Small intestine (tissue), 7 donors: ENCODE measurements around the gene NFKB2. TPM values are rescaled to one million over a fixed set of nuclear protein-coding genes. Genes with fewer than 3 reads are reported as not detected.

ENCODE experiments used
- DNase-seq, 2 donors: peaks; one replicate each; pipeline versions ENCODE4 v3.0.0 to v3.0.0-alpha.2; 2013
- FAIRE-seq: peaks from 2 replicates; lab custom pipeline; 2012; peaks lifted over from hg19 to GRCh38; lab: Jason Lieb, UNC
- H3K27ac ChIP-seq, 3 donors: one replicate each; pipeline ENCODE4 v1.5.1; 2013; ENCODE audit warnings: low read length in 2 of 3, mild to moderate bottlenecking in 2 of 3, control low read depth in 1 of 3, inconsistent platforms in 1 of 3, low read depth in 1 of 3, moderate library complexity in 1 of 3
- H3K27me3 ChIP-seq, 3 donors: one replicate each; pipeline ENCODE4 v1.6.1; 2013; ENCODE audit warnings: low read length in 3 of 3, inconsistent platforms in 1 of 3; ENCODE audit not compliant: control insufficient read depth in 3 of 3, insufficient read depth in 3 of 3
- H3K36me3 ChIP-seq, 3 donors: one replicate each; pipeline ENCODE4 v1.6.1; 2013; ENCODE audit warnings: low read length in 3 of 3, inconsistent platforms in 1 of 3, low read depth in 1 of 3, mild to moderate bottlenecking in 1 of 3, moderate library complexity in 1 of 3; ENCODE audit not compliant: control insufficient read depth in 3 of 3, insufficient read depth in 2 of 3
- H3K4me1 ChIP-seq, 3 donors: one replicate each; pipeline ENCODE4 v1.6.1; 2013; ENCODE audit warnings: low read length in 2 of 3, inconsistent platforms in 1 of 3, low read depth in 1 of 3, mild to moderate bottlenecking in 1 of 3, moderate library complexity in 1 of 3; ENCODE audit not compliant: control insufficient read depth in 3 of 3, insufficient read depth in 2 of 3
- H3K4me3 ChIP-seq, 3 donors: one replicate each; pipeline ENCODE4 v1.5.1; 2013; ENCODE audit warnings: low read length in 3 of 3, control low read depth in 1 of 3, inconsistent platforms in 1 of 3, low read depth in 1 of 3, mild to moderate bottlenecking in 1 of 3, moderate library complexity in 1 of 3
- H3K9me3 ChIP-seq, 2 donors: one replicate each; pipeline ENCODE4 v1.6.1; 2013; ENCODE audit warnings: low read depth in 1 of 2, low read length in 1 of 2; ENCODE audit not compliant: control insufficient read depth in 2 of 2, insufficient read depth in 1 of 2
- WGBS, 3 donors: extraction: QIAGEN DNeasy Blood & Tissue Kit; methylation state at CpG; one replicate each; pipeline ENCODE4 v1.1.7; 2013; 5-methylcytosine and 5-hydroxymethylcytosine counted together
- polyA plus RNA-seq, 4 donors: library from polyadenylated mRNA; stranded (reverse) in 3 of 4; unstranded in 1 of 4; fragments of 200-250 nt in 3 of 4; fragments of 120-200 nt in 1 of 4; gene quantifications; one replicate each; pipeline versions ENCODE4 v1.2.1 to v1.2.3, GENCODE V29; 2013
- donor health status: healthy with polysubstance abuse.
- donor health status: control.
- donor health status: control.
- donor health status: Bipolar disorder and iron deficiency.
- donor health status: healthy.

Gene NFKB2
- polyA plus RNA-seq, 4 donors = 13.5 to 22.3 (median 15.6) TPM

DNA sequence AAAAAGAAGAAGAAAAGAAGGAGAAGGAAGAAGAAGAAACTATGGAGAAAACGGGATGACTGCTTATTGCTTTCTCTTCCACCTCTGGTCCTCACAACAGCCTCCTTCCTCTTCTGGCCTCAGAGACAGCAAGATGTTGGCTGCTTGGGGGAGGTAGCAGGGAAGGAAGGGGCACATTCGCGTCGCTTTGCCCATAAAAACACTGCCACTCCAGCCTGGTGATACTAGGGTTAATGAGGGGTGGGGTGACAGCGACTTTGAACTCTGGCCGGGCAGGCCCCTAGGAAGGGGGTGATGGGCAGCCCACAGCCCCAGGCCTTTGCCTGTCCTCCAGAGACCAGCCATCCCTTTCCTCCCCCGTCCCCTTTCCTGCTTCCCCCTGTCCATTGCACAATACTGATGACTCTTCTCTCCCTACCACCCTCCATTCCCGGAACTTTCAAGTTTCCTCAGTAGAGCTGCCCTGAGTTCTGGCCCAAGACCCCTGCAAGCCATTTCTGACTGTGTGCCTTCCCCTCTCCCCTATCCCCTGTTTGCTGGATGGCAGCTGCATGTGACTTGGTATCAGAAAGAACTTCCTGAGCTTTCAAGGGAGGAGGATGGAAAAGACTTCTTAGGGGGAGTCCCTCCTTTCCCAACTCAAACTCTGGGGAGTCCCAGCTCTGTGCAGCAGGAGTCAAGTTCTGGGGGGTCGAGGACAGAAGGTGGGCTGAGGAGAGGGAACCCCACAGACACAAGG is 39.1 kb downstream of the NFKB2 start:
- Histone ChIP-seq H3K27ac (peak overlapping the region in 2 of 3 donors; percentile 3 to 75), H3K9me3 (no peaks in the 10 kb centered on the region), H3K36me3 (peaks cover 0 to 2% (median 0%) of the 10 kb centered on the region in 3 donors), H3K4me1 (peaks cover 0 to 38% (median 0%) of the 10 kb centered on the region in 3 donors), H3K27me3 (no peaks in the 10 kb centered on the region), H3K4me3 (no peak overlapping the region)
- no peak for FAIRE-seq
- DNase-seq = peak in 1 of 2 donors; percentile 69
- 29 to 32% (median 32%) methylated on average over 5 to 9 of the region's 9 CpGs for WGBS, 3 donors

DNA sequence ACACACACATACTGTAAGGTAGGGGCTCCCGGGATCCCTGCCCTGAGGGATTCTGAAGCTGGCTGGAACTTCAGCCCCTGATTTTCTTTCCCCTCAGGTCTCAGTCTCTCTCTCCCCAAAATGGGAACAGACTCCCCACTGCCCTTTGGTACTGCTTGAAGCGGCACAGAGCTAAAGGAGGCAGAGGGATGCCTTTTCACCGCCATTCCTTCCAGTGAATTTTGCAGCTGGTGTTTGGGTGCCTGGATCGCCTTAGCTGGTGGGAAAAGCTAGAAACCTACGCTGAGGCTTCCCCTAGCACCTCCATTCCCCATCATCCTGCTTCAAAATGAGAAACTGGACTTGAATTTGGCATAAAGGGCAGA is 39.6 kb downstream of the NFKB2 start:
- Histone ChIP-seq H3K4me1 (peaks cover 0 to 38% (median 0%) of the 10 kb centered on the region in 3 donors), H3K4me3 (no peak overlapping the region), H3K9me3 (no peaks in the 10 kb centered on the region), H3K27me3 (no peaks in the 10 kb centered on the region), H3K36me3 (no peaks in the 10 kb centered on the region), H3K27ac (peak overlapping the region in 2 of 3 donors; percentile 3 to 75)
- no peak for FAIRE-seq
- DNase-seq = no peak
- 58 to 77% (median 66%) methylated on average over 5 of the region's 5 CpGs for WGBS, 3 donors

DNA sequence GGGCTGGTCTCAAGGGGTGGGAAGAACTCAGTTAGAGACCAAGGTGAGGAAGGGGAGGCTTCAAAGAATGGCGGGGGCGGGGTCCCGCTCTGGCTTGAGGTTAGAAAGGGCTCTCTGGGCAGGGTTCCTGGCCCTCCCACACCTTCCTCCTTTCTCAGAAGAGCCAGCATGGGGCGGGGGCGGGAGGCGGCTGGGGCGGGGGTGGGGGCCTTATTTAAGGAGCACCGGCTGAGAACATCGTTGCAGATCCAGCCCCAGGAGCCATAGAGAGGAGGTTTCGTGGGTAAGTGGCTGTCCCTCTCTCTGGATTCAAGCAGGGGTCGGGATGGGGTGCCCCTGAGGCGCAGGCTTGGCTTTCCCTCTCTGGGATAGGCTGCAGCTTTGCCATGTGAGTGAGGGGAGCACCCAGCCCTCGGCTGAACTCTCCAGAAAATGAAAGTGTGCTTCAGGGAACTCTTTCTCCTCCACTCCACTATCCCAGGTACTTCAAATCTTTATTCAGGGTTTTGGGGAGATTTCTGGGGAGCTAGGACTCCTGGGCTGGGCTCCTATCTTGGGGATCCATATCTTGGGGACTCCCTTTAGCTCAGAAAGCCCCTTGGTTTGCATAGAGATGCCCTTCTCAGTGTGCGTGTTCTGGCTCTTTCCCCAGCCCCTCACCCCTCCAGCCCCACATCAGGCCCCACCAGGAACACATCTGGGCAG is 40.2 kb downstream of the NFKB2 start:
- H3K4me1 ChIP-seq = peaks cover 0 to 38% (median 0%) of the 10 kb centered on the region in 3 donors
- peak overlapping the region in 2 of 3 donors; percentile 3 to 75 for H3K27ac ChIP-seq
- FAIRE-seq (no peak), DNase-seq (peak; percentile 27 to 31)
- H3K4me3 ChIP-seq = peak overlapping the region in 2 of 3 donors; percentile 10 to 26
- no peaks in the 10 kb centered on the region for H3K9me3 ChIP-seq
- no peaks in the 10 kb centered on the region for H3K36me3 ChIP-seq
- 8 to 11% (median 8%) methylated on average over 11 to 14 of the region's 14 CpGs for WGBS, 3 donors
- no peaks in the 10 kb centered on the region for H3K27me3 ChIP-seq

DNA sequence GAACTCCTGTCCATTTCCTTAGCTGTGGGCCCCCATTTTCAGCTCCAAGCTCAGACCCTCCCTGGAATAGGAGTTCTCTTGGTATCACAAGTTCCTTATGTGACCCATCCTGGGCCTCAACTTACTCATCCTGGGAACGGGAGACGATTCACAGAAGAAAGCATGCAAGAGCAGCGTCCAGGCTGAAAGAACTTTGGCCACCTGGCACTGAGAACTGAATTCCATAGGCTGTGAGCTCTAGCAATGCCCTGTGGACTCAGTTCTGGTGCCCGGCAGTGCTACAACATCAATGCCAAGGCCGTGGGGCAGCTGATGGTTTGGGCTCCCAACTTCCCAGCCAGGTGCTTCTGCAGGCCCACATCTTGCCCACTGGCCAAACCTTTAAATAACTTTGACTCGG is 40.8 kb downstream of the NFKB2 start:
- no peak for FAIRE-seq
- no peak overlapping the region for H3K4me3 ChIP-seq

DNA sequence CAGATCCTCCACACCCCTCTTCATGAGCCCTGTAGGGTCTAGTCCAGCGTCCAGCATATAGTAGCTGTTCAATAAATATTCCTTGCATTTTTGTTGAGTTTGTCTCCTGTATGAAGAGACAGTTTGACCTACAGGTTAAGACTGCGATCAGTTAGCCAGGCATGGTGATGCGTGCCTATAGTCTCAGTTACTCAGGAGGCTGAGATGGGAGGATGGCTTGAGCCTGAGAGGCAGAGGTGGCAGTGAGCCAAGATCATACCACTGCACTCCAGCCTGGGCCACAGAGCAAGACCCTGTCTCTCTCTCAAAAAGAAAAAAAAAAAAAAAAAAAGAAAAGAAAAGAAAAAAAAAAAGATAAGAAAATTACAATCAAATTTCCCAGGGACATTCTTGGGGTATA is 42.0 kb downstream of the NFKB2 start:
- H3K9me3 ChIP-seq = no peaks in the 10 kb centered on the region
- H3K27ac ChIP-seq = no peak overlapping the region
- H3K36me3 ChIP-seq = no peaks in the 10 kb centered on the region
- peaks cover 0 to 32% (median 0%) of the 10 kb centered on the region in 3 donors for H3K4me1 ChIP-seq
- FAIRE-seq (no peak), DNase-seq (no peak)
- 95 to 99% (median 98%) methylated on average over 3 of the region's 3 CpGs for WGBS, 3 donors
- no peaks in the 10 kb centered on the region for H3K27me3 ChIP-seq
- no peak overlapping the region for H3K4me3 ChIP-seq

More for the DNA sequence above, 40.8 kb downstream of the NFKB2 start:
- H3K36me3 ChIP-seq = no peaks in the 10 kb centered on the region
- H3K4me1 ChIP-seq = peaks cover 0 to 38% (median 0%) of the 10 kb centered on the region in 3 donors
- DNase-seq = peak in 1 of 2 donors; percentile 73
- H3K27me3 ChIP-seq = no peaks in the 10 kb centered on the region
- H3K27ac ChIP-seq = no peak overlapping the region
- H3K9me3 ChIP-seq = no peaks in the 10 kb centered on the region
- WGBS, 3 donors = 15 to 56% (median 32%) methylated on average over 6 of the region's 6 CpGs

DNA sequence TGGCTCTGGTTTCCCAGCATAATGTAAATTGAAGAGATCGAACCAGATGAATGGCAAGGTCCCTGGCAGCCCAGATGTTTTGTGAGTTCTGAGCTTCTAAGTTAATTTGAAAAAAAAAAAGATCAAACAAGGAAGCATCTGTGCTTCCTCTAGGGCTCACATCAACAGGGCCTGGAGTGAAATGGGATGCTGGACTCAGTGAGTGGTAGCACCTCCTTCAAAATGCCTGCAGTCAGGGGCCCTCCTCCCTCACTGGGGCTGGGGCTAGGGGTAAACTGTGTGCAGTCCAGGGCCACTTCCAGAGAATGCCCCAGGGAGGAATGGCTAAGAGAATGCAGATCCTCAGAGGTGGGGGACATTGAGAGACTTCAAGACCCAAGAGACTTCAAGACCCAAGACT is 42.9 kb downstream of the NFKB2 start:
- no peaks in the 10 kb centered on the region for H3K9me3 ChIP-seq
- no peaks in the 10 kb centered on the region for H3K27me3 ChIP-seq
- no peak overlapping the region for H3K27ac ChIP-seq
- no peaks in the 10 kb centered on the region for H3K36me3 ChIP-seq
- WGBS, 3 donors = 70 to 95% (median 93%) methylated on average over 1 of the region's 1 CpG
- H3K4me1 ChIP-seq = peaks cover 0 to 30% (median 0%) of the 10 kb centered on the region in 3 donors
- no peak for FAIRE-seq
- DNase-seq = no peak
- H3K4me3 ChIP-seq = no peak overlapping the region

DNA sequence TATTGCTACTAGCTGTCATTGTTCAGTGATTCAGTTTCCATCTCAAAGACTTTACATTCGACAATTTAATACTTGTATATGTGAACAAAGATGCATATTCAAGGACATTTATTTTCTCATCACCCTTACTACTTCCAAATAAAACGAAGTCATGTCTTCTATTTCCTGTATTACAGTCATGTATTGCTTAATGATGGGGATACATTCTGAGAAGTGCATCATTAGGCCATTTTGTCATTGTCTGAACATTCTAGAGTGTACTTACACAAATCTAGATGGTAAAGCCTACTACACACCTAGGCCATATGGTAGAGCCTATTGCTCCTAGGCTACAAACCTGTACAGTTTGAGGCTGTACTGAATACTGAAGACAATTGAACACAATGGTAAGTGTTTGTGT is 49.3 kb downstream of the NFKB2 start:
- FAIRE-seq = no peak
- Histone ChIP-seq H3K27me3 (no peaks in the 10 kb centered on the region), H3K4me3 (no peak overlapping the region), H3K27ac (no peak overlapping the region), H3K9me3 (no peaks in the 10 kb centered on the region), H3K36me3 (no peaks in the 10 kb centered on the region), H3K4me1 (peaks cover 0 to 5% (median 2%) of the 10 kb centered on the region in 3 donors)
- no peak for DNase-seq
- 72 to 78% (median 75%) methylated on average over 2 of the region's 2 CpGs for WGBS, 3 donors

DNA sequence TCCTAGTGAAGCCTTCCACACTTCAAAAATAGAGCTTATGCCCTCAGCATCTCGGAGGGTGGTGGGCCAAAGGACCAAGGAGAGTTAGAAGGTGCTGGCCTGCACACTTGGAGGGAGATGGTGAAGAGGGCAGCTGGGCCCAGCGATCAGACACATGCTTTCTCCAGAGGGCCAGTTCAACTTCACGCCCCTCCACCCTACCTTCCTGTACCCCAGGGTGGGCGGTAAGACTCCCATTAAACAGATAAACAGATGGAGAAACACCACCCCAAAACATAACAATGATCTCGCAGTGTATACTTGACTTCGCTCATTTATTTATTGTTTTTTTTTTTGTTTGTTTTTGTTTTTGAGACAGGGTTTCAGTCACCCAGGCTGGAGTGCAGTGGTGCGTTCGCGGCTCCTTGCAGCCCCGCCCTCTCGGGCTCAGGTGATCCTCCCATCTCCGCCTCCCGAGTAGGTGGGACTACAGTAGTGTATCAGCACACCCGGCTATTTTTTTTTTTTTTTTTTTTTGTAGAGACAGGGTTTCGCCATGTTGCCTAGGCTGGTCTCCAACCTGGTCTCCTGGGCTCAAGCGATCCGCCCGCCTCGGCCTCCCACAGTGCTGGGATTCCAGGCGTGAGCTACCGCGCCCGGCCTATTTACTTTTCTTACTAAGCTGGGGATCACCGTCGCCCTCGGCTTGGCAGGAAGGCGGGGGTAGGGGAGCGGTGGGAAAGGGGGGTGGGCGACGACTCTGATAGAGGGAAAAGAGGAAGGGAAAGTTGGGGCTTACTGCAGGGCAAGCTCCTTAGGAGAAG is 54.0 kb downstream of the NFKB2 start:
- Histone ChIP-seq H3K27ac (peak overlapping the region; percentile 88 to 98 (median 94)), H3K4me3 (peak overlapping the region; percentile 68 to 98 (median 86)), H3K9me3 (no peaks in the 10 kb centered on the region), H3K27me3 (no peaks in the 10 kb centered on the region), H3K4me1 (peaks cover 0 to 29% (median 2%) of the 10 kb centered on the region in 3 donors), H3K36me3 (peaks cover 0 to 29% (median 0%) of the 10 kb centered on the region in 3 donors)
- 5 to 8% (median 7%) methylated on average over 30 of the region's 30 CpGs for WGBS, 3 donors
- FAIRE-seq = no peak
- DNase-seq = peak; percentile 91
